ENCODE results near the gene EDARADD.

The EDARADD gene

GRCh38 chr1:236395230-236395946, 1.3 kb downstream of the EDARADD start:
- DNase-seq = peak; percentile 51

GRCh38 chr1:236395947-236396664, 2.0 kb downstream of the EDARADD start:
- DNase-seq = no peak

- DNase-seq = no peak
Observed at GRCh38 chr1:236396665-236397043, 2.6 kb downstream of the EDARADD start.

- no peak for DNase-seq
Observed at GRCh38 chr1:236397173-236397759, 3.2 kb downstream of the EDARADD start.

- no peak for DNase-seq
Observed at GRCh38 chr1:236398538-236398937, 4.5 kb downstream of the EDARADD start.

GRCh38 chr1:236400061-236400603, 6.0 kb downstream of the EDARADD start:
- no peak for DNase-seq

- DNase-seq = no peak
Observed at GRCh38 chr1:236401698-236402097, 7.6 kb downstream of the EDARADD start.

- no peak for DNase-seq
Observed at GRCh38 chr1:236403905-236404696, 10.0 kb downstream of the EDARADD start.

- DNase-seq = no peak
Observed at GRCh38 chr1:236407059-236407458, 13.0 kb downstream of the EDARADD start.

GRCh38 chr1:236413688-236414087, 19.6 kb downstream of the EDARADD start:
- DNase-seq = no peak

GRCh38 chr1:236416165-236416564, 22.1 kb downstream of the EDARADD start:
- DNase-seq = peak; percentile 11

- no peak for DNase-seq
Observed at GRCh38 chr1:236417336-236417735, 23.2 kb downstream of the EDARADD start.

- no peak for DNase-seq
Observed at GRCh38 chr1:236419502-236419901, 25.4 kb downstream of the EDARADD start.

GRCh38 chr1:236421022-236421421, 26.9 kb downstream of the EDARADD start:
- no peak for DNase-seq

- DNase-seq = no peak
Observed at GRCh38 chr1:236421850-236422516, 27.9 kb downstream of the EDARADD start.

GRCh38 chr1:236422517-236422876, 28.4 kb downstream of the EDARADD start:
- DNase-seq = no peak

GRCh38 chr1:236425031-236425663, 31.1 kb downstream of the EDARADD start:
- DNase-seq = no peak

GRCh38 chr1:236426215-236426614, 32.1 kb downstream of the EDARADD start:
- DNase-seq = no peak

- DNase-seq = no peak
Observed at GRCh38 chr1:236429715-236430274, 35.7 kb downstream of the EDARADD start.

- no peak for DNase-seq
Observed at GRCh38 chr1:236433819-236434315, 39.8 kb downstream of the EDARADD start.

GRCh38 chr1:236438614-236439013, 44.5 kb downstream of the EDARADD start:
- no peak for DNase-seq
